Mucosa of descending colon (tissue), 3 donors: ENCODE data around the gene ITGB1. TPM values are rescaled to one million over a fixed set of nuclear protein-coding genes. Genes with fewer than 3 reads are reported as not detected.

Experiments used
- ATAC-seq: fragments of 200-7000 bp; cut with Tn5 transposase; one replicate; pipeline ENCODE4 v1.9.1; 2020; ENCODE audit warnings: mild to moderate bottlenecking, moderate library complexity
- DNase-seq, 3 donors: peaks; one replicate each; pipeline ENCODE4 v3.0.0-alpha.2; 2020
- H3K36me3 ChIP-seq: fragments of 200-600 bp; one replicate; pipeline ENCODE4 v1.8.0; 2021; ENCODE audit warnings: low read depth, mild to moderate bottlenecking
- H3K4me1 ChIP-seq: fragments of 200-600 bp; one replicate; pipeline ENCODE4 v1.8.0; 2021; ENCODE audit warnings: low read depth, mild to moderate bottlenecking
- H3K4me3 ChIP-seq: fragments of 200-600 bp; one replicate; pipeline ENCODE4 v1.8.0; 2021; ENCODE audit warnings: mild to moderate bottlenecking
- H3K9me3 ChIP-seq: fragments of 200-600 bp; one replicate; pipeline ENCODE4 v1.8.0; 2021; ENCODE audit warnings: mild to moderate bottlenecking
- intact Hi-C, 2 donors: fragments of 100-400 bp; cut with DNase I in 1 of 2; cut with micrococcal nuclease in 1 of 2; formaldehyde crosslinking; loops; one replicate each; pipeline versions ENCODE4 v1.11.0 to v1.11.1; 2022; cut with DNase I, micrococcal nuclease
- total RNA-seq, 3 donors: library from RNA; stranded (reverse); fragmentation: NEBNext Ultra II Directional in 2 of 3; extraction: Animal tissue kit (Norgen Biotek cat#: 25700) in 2 of 3; gene quantifications; one replicate each; pipeline versions ENCODE4 v1.2.1 to v1.2.4, GENCODE V29; 2021 to 2023
- TF ChIP-seq, protein P1 (sequence below): fragments of 200-600 bp; IDR thresholded peaks from one replicate; pipeline ENCODE4 v1.8.0; 2022; ENCODE audit warnings: antibody characterized with exemption, mild to moderate bottlenecking
- donor health status: DM: no; HTN: no; CAD: no; lungs with moderate emphysema.
- donor health status: DM: no; HTN: no; CAD: no.
- donor health status: DM: no; HTN: yes; CAD: no.

The ITGB1 gene
- total RNA-seq, 3 donors from 2014 or later, result 268 to 515 (median 274) TPM

GRCh38 chr10:32952094-32952493, 5.9 kb downstream of the ITGB1 start:
- DNase-seq (no peak), ATAC-seq (no peak)
- Histone ChIP-seq H3K4me1 (peaks cover 31% of the 10 kb centered on the region), H3K9me3 (no peaks in the 10 kb centered on the region), H3K36me3 (no peaks in the 10 kb centered on the region), H3K4me3 (no peak overlapping the region)
- intact Hi-C loops, result loop anchor here in 1 of 2 donors (10.0 kb wide), 1 partner anchor 53 kb away; no protein-coding TSS in a partner anchor
- TF ChIP-seq, protein P1, sequence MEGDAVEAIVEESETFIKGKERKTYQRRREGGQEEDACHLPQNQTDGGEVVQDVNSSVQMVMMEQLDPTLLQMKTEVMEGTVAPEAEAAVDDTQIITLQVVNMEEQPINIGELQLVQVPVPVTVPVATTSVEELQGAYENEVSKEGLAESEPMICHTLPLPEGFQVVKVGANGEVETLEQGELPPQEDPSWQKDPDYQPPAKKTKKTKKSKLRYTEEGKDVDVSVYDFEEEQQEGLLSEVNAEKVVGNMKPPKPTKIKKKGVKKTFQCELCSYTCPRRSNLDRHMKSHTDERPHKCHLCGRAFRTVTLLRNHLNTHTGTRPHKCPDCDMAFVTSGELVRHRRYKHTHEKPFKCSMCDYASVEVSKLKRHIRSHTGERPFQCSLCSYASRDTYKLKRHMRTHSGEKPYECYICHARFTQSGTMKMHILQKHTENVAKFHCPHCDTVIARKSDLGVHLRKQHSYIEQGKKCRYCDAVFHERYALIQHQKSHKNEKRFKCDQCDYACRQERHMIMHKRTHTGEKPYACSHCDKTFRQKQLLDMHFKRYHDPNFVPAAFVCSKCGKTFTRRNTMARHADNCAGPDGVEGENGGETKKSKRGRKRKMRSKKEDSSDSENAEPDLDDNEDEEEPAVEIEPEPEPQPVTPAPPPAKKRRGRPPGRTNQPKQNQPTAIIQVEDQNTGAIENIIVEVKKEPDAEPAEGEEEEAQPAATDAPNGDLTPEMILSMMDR, result no peak

DNA sequence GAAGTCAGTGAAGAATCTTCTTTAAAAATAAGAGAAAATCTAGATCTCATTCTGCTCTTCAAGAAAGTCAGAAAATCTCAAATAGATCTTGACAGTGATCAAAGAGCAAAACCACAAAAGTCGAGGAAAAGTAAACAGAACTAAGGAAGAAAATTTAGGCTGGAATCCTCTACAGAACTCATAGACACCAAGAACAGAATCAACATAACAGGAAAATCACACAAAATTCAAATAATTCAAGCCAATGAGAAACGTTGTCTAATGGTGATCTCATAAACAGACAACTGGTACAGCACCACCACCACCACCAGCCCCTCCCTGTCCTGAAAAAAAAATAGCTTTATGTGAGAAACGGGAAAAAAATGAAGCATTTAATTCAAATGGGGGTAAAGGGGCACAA, 6.9 kb downstream of the ITGB1 start:
- no peaks in the 10 kb centered on the region for H3K36me3 ChIP-seq
- no peak overlapping the region for H3K4me3 ChIP-seq
- intact Hi-C loops, result loop anchor here in 1 of 2 donors (10.0 kb wide), 1 partner anchor 54 kb away; no protein-coding TSS in a partner anchor
- no peak for DNase-seq
- TF ChIP-seq, protein P1, result no peak
- peaks cover 25% of the 10 kb centered on the region for H3K4me1 ChIP-seq
- no peak for ATAC-seq
- H3K9me3 ChIP-seq, result no peaks in the 10 kb centered on the region

- DNase-seq (no peak), ATAC-seq (no peak)
- Histone ChIP-seq H3K4me3 (no peak overlapping the region), H3K4me1 (peaks cover 25% of the 10 kb centered on the region), H3K36me3 (no peaks in the 10 kb centered on the region), H3K9me3 (no peaks in the 10 kb centered on the region)
- TF ChIP-seq, protein P1, result no peak
- intact Hi-C loops, result loop anchor here in 1 of 2 donors (10.0 kb wide), 1 partner anchor 54 kb away; no protein-coding TSS in a partner anchor
These were observed 7.4 kb downstream of the ITGB1 start for GRCh38 chr10:32950591-32951108.

GRCh38 chr10:32949221-32949678, 8.8 kb downstream of the ITGB1 start:
- Histone ChIP-seq H3K36me3 (no peaks in the 10 kb centered on the region), H3K4me3 (no peak overlapping the region), H3K4me1 (peaks cover 19% of the 10 kb centered on the region), H3K9me3 (no peaks in the 10 kb centered on the region)
- ATAC-seq, result no peak
- no peak for DNase-seq
- TF ChIP-seq, protein P1, result no peak
- intact Hi-C loops, result no loop called here

DNA sequence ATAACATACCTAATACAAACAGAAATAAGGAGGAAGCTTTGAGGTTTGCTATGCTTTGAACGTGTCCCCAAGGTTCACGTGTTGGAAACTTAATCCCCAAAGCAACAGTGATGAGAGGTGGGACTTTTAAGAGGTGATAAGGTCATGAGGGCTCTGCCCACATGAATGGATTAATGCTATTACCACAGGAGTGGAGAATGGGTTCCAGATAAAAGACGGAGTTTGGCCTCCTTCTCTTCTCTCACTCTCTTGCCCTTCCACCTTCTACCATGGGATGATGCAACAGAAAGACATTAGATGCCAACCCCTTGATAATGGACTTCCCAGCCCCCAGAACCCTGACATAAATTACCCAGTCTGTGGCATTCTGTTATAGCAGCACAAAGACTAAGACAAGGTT, 9.6 kb downstream of the ITGB1 start:
- no peak overlapping the region for H3K4me3 ChIP-seq
- peaks cover 26% of the 10 kb centered on the region for H3K4me1 ChIP-seq
- ATAC-seq (no peak), DNase-seq (no peak)
- H3K9me3 ChIP-seq, result no peaks in the 10 kb centered on the region
- intact Hi-C loops, result no loop called here
- H3K36me3 ChIP-seq, result no peaks in the 10 kb centered on the region
- TF ChIP-seq, protein P1, result no peak
